Activated naive CD4-positive, alpha-beta T cell (primary cell): ENCODE measurements around the gene GPR161.
"Not testable (repeated sequence)": the region's sequence is repeated elsewhere in the genome, so short reads cannot be mapped to it uniquely, and the experiment has no call there.

Experiments used
- DNase-seq, 4 experiments: peaks; one replicate each; lab custom pipeline; 2025; lab: John Stamatoyannopoulos, UW

The GPR161 gene

GRCh38 chr1:168087696-168088095 is 49.0 kb downstream of the GPR161 start:
- no peak for DNase-seq

- DNase-seq: no peak
Observed at GRCh38 chr1:168086438-168086837, 50.3 kb downstream of the GPR161 start.

GRCh38 chr1:168085401-168085872 is 51.3 kb downstream of the GPR161 start:
- no peak for DNase-seq

- DNase-seq: peak in 3 of 4 experiments; percentile 32 to 50 (median 36)
Observed at GRCh38 chr1:168084396-168085231, 52.1 kb downstream of the GPR161 start.

- DNase-seq: no peak
Observed at GRCh38 chr1:168083456-168084325, 53.0 kb downstream of the GPR161 start.

- peak in 3 of 4 experiments; percentile 9 to 43 (median 26) for DNase-seq
Observed at GRCh38 chr1:168082008-168082876, 54.5 kb downstream of the GPR161 start.

- no peak for DNase-seq
Observed at GRCh38 chr1:168081373-168082007, 55.2 kb downstream of the GPR161 start.

- DNase-seq: no peak
Observed at GRCh38 chr1:168079761-168080160, 57.0 kb downstream of the GPR161 start.

- no peak for DNase-seq
Observed at GRCh38 chr1:168069384-168069783, 67.3 kb downstream of the GPR161 start.

GRCh38 chr1:168065506-168065905 is 71.2 kb downstream of the GPR161 start:
- no peak for DNase-seq

GRCh38 chr1:168064216-168064615 is 72.5 kb downstream of the GPR161 start:
- DNase-seq: no peak

- DNase-seq: no peak
Observed at GRCh38 chr1:168057921-168058320, 78.8 kb downstream of the GPR161 start.

GRCh38 chr1:168057355-168057754 is 79.4 kb downstream of the GPR161 start:
- DNase-seq: no peak

- DNase-seq: not testable (repeated sequence)
Observed at GRCh38 chr1:168056152-168056551, 80.6 kb downstream of the GPR161 start.

- DNase-seq: no peak
Observed at GRCh38 chr1:168054117-168054516, 82.6 kb downstream of the GPR161 start.

GRCh38 chr1:168053681-168054080 is 83.0 kb downstream of the GPR161 start:
- DNase-seq: no peak

- no peak for DNase-seq
Observed at GRCh38 chr1:168050880-168051279, 85.8 kb downstream of the GPR161 start.

- DNase-seq: no peak
Observed at GRCh38 chr1:168050307-168050706, 86.4 kb downstream of the GPR161 start.

GRCh38 chr1:168045311-168045710 is 91.4 kb downstream of the GPR161 start:
- DNase-seq: no peak

GRCh38 chr1:168042362-168042761 is 94.4 kb downstream of the GPR161 start:
- no peak for DNase-seq

GRCh38 chr1:168035345-168035744 is 101.4 kb downstream of the GPR161 start:
- DNase-seq: no peak
